ENCODE results near the gene CLASRP.

The CLASRP gene

DNA sequence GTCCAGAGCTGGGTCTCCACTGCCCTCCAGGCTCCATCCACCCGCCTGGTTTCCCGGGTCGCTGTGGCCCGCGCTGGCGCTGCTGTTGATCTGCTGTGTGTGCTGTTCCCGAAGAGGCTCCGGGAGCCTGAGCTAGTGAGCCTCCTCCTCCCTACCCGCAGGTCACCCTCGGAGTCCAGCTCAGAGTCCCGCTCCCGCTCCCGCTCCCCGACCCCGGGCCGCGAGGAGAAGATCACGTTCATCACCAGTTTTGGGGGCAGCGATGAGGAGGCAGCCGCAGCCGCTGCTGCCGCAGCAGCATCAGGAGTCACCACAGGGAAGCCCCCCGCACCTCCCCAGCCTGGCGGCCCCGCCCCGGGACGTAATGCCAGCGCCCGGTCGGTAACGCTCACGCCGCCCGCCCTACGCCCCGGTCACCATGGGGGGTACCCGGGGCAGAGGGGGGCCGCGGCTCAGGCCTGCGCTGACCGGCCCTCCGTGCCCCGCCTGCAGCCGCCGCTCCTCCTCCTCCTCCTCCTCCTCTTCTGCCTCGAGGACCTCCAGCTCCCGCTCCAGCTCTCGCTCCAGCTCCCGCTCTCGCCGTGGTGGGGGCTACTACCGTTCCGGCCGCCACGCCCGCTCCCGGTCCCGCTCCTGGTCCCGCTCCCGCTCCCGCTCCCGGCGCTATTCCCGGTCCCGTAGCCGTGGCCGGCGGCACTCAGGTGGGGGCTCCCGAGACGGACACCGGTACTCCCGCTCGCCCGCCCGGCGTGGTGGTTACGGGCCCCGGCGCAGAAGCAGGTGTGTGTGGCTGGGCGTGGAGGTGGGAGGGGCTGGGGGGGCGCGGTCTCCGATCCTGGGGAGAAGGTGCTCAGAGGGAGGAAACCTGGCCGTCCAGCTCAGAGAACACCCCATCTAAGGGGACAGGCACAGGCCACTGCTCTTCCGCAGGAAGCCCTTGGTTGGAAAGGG lies 25.3 kb downstream of the CLASRP start:
- no peak for FAIRE-seq

DNA sequence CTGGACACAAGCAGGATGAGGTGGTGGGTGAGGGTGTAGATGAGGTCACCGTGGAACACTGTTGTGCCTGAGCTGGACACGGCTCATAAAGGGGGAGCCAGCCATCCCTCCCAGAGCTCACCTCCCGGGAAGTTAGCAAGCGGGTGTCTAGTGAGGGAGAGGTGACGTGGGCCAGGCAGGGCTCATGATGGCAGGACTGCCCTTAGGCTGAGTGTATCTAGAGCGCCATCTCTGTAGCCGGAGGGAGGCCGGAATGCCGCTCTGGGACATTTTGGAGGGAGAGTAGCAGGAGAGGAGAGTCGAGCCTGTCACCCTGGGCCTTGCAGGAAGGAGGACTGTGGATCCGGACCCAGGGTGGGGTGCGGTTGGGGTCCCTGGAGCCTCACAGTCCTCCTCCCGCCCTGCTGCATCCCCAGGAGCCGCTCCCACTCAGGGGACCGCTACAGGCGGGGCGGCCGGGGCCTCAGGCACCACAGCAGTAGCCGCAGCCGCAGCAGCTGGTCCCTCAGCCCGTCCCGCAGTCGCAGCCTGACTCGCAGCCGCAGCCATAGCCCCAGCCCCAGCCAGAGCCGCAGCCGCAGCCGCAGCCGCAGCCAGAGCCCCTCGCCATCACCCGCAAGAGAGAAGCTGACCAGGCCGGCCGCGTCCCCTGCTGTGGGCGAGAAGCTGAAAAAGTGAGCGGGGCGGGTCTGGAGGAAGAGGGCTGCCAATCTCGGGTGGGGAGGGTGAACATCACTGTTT lies 28.2 kb downstream of the CLASRP start:
- FAIRE-seq, result no peak

DNA sequence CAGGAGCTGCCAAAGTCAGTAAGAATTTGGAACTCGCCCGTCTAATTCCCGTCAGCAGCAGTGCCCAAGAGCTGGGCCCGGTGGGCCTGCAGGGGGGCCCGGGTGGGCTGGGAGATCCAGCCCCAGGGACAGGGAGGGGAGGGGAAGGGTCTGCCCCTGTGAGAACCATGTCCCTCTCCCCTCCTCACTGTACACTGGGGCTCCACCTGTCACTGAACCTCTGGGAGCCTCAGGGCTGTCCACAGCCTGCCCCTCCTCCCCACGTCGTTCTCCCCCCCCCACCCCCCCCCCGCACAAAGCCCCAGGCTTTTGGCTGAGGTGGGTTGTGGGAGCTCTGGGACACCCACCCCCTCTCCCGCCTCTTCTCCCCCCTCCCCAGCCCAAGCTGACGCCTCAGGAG lies 29.2 kb downstream of the CLASRP start:
- no peak for FAIRE-seq

DNA sequence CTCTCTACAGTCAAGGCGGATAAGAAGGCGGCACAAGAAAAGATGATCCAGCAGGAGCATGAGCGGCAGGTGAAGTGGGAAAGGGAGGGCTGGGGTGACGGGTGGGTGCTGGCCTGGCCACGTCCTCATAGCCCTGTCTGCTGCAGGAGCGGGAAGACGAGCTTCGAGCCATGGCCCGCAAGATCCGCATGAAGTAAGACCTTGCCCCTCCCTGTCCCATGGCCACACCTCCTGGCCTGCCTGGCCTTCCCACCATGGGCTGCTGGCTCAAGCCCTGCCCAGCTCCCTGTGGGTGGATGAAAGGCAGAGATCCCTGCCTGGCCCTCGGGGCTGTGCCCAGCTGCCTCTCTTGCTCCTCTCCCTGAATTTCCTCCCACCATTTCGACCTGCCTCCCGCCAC lies 30.2 kb downstream of the CLASRP start:
- FAIRE-seq, result peak; percentile 73

DNA sequence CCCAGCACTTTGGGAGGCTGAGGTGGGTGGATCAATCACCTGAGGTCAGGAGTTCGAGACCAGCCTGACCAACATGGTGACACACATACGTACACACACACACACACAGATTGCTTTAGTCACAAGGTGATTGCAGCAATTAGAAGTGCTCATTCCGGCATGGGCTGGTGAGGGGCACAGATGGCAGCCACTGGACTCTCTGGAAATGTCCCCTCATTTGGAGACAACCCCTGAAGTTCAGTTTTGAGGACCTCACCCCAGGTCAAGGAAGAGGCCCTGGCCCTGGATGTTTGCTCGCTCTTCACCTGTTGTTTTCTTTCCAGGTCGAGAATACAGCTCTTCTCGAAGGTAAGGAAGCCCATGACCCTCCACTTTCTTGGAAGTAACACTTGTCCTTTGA lies 31.4 kb downstream of the CLASRP start:
- no peak for FAIRE-seq

DNA sequence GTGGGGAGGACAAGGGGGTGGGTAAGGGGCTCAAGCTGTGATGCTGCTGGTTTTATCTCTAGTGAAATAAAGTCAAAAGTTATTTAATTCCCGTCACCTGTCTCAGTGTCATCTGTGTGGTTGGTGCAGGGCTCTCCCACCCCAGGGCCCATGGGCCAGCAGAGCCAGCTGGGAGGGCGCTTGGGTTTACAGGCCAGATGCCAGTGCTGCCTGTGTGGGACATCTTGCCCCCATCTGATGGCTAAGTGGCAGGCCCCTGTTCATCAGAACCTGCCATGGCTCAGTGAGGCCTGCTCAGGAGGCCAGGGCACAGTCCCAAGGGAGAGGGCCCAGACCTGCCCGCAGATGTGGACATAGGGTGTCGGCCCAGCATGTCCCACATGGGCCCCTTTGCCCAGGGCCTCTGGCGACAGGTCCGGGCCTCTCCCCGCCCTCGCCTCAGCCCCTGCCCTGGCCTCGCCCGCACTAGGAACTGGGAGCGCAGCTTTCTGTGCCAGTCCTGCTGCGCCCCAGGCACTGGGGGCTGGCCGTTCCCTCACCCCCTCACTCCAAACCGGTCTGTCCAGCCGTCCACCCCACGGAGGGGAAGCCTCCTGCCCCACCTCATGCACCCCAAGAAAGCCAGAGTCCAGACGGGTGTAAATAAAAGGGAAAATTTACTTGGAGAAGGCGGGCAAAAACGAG lies 32.2 kb downstream of the CLASRP start:
- no peak for FAIRE-seq

DNA sequence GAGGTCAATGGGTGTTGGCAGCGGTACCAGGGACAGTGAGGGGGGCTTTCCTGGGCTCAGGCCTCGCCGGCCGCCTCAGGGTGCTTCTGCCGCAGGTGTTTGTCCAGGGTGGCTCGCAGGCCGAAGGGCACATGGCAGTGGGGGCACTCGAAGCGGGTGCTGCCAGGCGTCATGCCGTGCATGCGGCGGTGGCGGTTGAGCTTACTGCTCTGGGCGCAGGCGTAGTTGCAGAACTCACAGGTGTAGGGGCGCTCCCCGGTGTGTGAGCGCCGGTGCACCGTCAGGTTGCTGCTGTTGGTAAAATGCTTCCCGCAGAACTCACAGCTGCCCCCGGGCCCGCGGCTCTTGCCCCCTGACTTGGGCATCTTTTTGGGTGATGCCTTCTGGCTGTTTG lies 32.7 kb downstream of the CLASRP start:
- FAIRE-seq, result no peak

DNA sequence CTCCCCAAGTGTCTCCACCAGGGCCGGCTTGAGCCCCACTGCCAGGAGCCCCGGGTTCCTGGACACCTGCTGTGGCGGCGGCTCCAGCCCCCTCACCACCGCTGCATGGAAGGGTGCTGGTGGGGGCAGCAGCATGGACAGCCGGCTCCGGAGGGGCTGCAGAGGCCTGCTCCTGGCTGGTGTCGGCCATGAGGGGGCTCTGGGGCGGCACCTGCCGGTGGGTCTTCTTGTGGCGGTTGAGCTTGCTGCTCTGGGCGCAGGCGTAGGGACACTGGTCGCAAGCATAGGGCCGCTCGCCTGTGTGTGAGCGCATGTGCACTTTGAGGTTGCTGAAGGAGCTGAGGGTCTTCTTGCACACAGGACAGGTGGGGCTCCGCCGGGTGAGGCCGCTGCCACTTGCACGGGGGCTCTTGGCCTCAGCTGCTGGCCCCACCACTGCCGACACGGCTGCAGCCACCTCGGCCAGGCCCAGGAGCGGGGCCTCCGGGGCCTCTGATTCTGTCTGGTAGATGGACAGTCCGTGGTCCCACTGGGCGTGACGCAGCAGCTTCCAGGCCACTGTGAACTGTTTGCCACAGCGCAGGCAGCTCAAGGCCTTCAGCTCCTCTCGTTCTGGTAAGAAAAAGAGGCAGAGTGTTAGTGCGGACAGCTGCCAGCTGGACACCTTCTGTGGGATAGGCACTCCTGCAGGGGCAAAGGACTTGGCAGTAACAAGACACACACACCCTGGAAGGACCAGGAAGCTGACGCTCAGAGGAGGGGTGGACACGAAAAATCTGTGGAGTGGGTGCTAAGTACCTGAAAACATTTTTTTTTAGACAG lies 33.3 kb downstream of the CLASRP start:
- no peak for FAIRE-seq

DNA sequence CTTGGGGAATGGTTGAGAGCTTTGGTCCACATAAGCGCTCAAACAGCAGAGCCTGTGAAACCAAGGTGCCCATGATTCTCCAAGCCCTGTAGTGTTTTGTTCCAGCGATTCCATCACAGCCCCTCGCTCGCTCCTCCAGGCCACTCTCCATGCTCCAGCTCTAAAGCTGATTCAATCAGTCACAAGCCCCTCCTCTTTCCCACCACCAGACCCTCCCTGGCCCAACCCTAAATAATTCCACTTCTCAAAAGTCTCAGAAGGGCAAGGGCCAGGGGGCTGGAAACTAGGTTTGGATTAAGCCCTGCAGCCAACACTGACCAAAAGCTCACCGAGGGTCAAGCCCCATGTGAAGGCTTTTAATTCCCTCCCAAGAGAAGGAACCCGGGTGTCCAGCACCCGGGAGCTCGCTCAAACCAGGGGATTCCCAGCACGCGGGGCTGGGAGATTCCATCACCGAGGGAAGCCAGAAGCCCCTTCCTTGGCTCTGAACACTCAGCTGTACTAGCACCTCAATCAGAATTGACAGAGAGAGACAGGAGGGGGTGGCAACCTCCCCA lies 36.0 kb downstream of the CLASRP start:
- no peak for FAIRE-seq

DNA sequence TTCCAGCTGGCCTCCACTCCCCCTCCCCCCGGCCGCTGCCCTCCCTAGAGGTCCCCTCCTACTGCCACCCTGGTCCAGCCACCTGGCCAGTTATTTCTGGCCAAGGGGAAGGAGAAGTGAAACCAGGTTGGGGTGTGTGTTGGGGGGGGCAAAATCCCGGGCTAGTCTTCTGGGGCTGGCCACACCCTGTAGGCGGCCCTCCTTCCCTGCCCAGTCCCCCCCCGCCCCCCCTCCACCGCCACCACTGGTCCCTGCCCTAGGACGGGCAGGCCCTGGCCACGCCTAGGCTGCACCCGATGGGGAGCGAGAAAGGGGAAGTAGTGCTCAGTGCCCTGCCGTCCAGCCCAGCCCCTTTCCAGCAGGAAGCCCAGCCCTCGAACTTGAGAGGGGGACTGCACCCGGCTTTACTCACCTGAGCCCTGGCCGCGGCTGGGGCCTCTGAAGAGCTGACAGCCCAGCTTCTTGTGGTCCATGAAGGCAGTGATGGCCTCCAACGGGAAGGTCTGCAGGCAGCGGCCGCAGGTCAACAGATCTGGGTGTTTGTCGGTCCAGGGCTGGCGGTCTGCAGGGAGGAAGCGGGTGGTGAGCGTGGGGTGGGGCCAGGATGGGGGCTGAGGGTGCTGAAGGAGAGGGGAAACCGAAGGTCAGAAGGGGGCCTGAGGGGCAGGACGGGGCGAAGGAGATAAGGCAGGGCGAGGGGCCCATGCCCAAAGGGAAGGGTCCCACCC lies 36.6 kb downstream of the CLASRP start:
- FAIRE-seq, result no peak

DNA sequence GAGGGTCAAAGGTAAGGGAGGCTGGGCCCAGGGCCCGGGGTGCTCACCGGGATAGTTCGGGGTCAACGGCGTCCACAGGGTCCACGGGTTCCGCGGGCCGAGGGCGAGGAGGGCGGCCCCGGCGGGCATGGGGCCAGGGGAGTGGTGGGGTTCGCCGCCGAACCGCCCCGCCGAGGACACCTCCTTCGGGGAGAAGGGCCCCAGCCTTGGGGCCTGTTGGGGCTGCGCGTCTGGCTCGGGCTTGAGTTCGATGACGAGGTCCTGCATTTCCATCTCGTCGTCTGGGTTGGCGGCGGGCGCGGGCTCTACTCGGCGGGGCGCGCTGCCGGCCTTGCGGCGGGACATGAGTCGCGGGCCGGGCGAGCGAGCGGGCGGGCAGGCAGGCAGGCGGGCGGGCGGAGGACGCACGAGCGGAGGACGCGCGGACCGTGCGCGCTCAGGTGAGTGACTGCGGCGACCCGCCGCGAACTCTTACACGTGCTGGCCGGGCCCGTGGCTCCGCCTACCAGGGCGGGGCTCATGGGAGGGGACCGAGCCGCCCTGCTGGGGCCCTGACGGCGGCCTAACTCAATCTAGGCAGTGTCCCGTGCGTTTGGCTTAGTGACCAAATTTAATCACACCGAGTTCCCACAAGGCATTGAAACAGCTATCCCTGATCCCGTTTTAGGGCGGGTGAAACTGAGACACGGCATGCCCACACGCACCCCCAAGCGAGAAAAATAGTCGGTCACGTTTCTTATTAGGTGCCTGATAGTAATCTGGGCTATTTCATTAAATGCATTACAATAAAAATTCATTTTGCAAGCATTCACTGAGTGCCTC lies 37.4 kb downstream of the CLASRP start, which contains the start of gene ZNF296:
ZNF296 (minus strand) TSS at position 450 of the 822 bp plus-strand sequence; CDS start at position 345, 105 bp downstream.
- peak; percentile 52 for FAIRE-seq

DNA sequence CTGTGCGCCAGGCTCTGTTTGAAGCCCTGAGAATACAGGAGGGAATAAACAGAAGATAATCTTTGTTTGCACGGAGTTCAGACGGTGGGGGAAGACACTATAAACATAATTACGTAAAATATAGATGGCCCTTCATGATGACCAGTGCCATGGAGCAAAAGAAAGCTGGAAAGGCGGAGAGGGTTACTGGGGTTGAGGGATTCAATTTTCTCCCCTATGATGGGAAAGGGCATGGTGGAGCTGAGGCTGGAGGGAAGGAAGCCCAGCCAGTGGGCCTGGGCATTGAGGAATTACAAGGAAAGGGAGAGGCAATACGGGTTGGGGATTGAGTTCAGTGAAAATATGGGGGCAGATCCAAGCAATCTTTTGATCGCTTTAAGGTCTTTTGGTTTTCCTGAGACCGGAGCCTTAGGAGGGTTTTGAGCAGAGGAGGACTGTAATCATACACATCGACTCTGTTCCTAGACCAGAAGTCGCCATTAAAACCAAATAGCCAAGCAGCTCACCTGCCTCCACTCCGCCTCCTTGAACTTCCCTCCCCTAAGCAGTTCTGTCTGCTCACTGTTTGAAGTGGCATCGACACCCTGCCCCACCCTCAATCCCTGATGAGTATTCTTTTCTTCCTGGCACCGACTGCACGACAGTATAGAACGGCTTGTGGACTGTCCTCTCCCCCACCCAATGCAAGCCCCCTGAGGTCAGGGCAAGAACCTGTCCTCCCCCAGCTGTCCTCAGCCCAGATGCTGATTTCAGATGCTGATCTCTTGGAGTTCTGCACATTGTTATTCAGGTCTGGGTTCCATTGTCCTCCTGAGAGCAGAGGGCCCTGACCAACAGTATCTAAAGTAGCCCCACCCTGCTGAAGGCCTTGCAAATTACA lies 38.2 kb downstream of the CLASRP start:
- FAIRE-seq, result no peak

DNA sequence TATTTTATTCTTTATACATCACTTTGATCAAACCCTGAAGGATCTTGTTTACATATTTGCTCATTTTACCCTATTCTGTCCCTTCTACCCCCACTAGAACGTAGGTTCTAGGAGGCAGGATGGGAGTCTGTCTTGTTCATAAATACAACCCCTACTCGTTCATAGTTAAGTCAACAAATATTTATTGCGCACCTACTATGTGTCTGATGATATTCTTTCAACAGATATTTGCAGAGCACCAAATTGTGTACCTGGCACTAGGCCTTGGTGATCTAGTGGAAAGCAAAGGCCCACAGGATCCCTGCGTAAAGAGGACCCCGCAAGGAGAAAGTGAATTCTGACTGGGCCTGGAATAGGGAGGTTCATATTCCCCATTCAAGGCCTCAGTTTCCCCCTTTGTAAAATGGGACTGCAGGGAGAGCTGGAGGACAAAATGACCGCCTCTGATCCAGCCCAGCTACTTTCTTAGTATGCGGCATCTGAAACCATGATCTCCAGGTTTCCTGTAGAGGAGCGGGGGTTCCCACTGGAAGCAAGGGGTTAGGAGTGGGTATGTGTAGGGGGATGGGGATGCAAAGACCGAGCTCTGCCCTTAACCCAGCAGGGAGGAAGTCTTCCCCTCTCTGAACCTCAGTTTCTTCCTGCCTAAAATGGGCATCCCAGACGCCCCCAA lies 39.7 kb downstream of the CLASRP start:
- FAIRE-seq, result no peak

DNA sequence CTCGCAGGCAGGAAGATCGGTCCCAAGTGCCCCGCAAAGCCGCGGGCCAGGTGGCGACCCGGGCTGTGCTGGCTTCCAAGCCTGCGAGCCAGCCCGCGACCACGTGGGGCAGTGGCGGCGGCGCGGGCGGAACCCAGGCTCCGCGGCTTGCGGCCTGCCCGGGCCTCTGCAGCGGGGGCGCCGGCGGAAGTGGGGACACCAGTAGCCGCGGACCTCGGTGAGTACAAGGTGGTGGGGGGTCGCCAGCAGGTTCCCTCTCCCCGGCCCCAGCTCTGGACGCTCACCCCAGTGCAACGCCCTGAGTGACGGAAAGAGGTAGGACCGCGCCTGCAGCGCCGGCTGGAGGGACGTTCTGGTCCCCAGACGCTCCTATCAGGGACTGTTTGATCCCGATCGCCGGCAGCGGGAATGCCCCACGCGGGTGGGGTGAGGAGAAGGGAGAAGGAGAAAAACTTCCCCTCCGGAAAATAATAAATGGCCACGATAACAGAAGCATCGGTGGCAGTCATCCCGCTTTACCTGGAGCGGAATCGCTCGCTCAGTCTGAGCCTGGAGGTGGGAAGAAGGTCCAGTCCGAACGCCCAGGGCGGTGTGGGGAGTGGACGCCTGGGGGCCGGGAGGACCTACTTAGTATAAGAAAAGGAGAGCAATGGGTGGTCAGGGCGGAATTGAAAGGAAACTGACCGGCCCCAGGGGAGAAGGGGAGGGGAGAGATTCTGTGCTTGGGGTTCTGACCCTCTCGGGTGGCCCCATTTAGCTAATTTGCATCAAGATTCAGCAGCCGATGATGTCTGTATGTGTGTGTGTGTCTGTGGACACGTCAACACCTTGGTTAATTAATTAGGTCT lies 40.4 kb downstream of the CLASRP start, which contains the start of gene GEMIN7:
GEMIN7 (plus strand) TSS at position 198 of the 848 bp plus-strand sequence. CDS start 10,855 bp downstream, outside the sequence.
- FAIRE-seq, result no peak

DNA sequence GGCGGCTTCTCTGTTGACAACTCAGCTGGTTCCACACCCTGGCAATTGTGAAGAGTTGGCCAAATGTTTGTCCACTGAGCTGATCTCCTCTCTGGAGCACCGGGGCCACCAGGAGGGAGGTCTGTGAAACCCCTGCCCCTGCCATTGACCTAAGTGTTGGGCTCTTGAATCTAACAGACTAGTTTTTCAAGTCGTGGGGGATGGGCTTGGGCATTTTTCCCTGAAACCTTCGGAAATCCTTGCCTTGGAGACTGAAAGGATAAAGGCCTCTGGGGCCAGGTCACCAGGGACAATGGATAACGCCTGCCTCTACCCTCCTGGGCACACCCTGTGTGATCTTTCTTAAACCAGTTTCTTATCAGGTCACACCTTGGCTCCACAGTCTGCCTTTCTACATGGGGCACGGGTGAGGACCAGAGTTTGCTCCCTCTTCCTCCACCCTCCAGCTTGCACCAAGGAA lies 41.1 kb downstream of the CLASRP start:
- FAIRE-seq, result no peak

DNA sequence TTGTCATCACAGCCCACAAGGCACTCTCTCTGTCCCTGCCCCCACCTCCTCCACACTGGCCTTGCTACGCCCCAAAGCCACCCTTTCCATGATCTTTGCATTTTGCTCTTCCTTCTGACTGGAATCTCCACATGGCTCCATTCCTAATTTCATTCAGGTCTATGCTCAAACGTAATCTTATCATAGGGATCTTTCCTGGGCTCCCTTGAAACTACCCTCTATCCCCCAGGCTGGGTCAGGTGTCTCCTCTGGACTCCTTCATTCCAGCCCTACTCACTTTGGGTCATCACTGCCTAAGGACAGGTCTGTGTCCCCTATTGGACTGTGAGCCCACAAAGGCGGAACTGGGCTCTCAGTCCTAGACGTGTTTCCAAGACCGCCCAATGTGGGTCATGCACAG lies 43.3 kb downstream of the CLASRP start:
- no peak for FAIRE-seq

DNA sequence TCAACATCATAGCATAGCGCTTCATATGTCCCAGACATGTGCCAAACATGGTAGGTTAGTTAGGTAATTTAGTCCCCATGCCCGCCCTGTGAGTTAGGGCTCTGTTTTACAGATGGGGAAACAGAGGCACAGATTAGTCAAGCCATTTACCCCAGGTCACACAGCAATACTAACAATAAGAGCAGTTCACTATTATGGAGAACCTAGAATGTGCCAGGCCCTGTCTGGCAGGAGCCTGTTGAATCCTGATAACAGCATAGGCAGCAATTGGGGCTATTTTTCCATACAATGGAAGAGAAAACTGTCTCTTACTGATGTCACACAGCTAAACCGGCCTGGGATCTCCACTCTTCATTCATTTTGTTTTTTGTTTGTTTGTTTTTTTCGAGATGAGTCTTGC lies 47.6 kb downstream of the CLASRP start:
- FAIRE-seq, result no peak

DNA sequence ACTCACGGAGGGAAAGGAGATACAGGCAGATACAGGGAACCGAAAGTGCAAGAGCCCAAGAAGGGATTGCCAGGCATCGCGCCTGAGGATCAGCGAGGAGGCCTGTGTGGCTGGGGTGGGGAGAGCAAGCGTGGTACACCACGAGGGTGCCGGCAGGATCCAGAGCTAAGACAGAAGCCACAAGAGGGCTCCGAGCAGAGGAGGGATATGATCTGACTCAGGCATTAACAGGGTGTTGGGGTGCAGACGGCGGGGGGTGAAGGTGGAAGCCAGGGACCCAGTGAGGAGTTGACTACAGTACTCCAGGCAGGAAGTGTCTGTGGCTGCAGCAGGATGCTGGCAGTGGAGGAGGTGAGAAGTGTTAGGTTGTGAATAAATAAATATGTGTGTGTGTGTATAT lies 48.7 kb downstream of the CLASRP start:
- no peak for FAIRE-seq

Data from G401.6 (cell line).